ENCODE data around the gene LDLRAD1.

GRCh38 chr1:53963460-53963859, 54.5 kb downstream of the LDLRAD1 start:
- TF ChIP-seq, protein P1, sequence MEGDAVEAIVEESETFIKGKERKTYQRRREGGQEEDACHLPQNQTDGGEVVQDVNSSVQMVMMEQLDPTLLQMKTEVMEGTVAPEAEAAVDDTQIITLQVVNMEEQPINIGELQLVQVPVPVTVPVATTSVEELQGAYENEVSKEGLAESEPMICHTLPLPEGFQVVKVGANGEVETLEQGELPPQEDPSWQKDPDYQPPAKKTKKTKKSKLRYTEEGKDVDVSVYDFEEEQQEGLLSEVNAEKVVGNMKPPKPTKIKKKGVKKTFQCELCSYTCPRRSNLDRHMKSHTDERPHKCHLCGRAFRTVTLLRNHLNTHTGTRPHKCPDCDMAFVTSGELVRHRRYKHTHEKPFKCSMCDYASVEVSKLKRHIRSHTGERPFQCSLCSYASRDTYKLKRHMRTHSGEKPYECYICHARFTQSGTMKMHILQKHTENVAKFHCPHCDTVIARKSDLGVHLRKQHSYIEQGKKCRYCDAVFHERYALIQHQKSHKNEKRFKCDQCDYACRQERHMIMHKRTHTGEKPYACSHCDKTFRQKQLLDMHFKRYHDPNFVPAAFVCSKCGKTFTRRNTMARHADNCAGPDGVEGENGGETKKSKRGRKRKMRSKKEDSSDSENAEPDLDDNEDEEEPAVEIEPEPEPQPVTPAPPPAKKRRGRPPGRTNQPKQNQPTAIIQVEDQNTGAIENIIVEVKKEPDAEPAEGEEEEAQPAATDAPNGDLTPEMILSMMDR (IDR thresholded peaks at IDR 0.05), result no peak
- TF ChIP-seq POLR2A (IDR thresholded peaks at IDR 0.05), result no peak
- TF ChIP-seq EP300 (IDR thresholded peaks at IDR 0.05), result no peak
